Measurements from ENCODE around the gene CD6.
"Not testable (repeated sequence)": the region's sequence is repeated elsewhere in the genome, so short reads cannot be mapped to it uniquely, and the experiment has no call there.

Gene CD6

DNA sequence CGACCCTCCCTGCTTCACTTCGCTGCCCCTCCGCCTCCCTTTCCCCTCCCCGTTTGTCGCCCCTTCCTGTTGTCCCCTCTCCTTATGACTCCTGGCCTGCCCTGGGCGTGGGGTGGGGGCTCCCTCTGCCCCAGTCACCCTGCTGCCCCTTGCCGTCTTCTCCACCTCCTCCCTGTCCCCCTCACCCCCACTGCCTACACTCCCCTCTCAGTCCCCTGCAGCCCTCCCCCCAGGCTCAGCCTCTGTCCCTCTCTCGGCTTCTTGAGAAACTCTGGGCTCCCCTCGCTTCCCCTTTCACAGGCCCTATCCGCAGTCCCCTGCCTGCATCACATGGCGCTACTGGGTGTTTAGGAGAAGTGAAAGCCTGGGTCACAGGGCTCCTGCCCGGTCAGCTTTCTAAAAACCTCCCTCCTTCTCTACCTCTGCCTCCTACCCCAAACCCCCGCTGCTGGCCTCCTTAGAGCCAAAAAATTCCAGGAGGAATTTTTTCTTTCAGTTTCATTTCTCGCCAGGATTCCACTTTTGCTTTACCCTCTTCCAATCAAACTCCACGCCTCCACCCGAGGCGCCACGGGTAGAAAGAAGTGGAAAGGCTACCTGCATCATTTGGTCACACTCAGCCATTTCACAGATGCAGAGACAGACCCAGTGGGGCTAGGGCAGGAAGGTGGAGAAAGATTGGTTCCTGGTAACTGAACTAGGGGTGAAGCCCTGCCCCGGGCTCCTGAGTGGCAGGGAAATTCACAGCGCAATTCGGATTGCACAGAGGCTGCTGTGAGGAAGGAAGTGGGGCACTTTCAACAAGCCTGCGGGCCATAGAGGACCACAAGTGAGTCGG, 19.4 kb upstream of the CD6 start, which contains the start of gene SLC15A3:
Gene SLC15A3, minus strand, starts transcription at position 273 of the 838 bp plus-strand sequence. CDS start 625 bp downstream, outside the sequence.
- no peak for DNase-seq (ENCODE audit: low read depth)

DNA sequence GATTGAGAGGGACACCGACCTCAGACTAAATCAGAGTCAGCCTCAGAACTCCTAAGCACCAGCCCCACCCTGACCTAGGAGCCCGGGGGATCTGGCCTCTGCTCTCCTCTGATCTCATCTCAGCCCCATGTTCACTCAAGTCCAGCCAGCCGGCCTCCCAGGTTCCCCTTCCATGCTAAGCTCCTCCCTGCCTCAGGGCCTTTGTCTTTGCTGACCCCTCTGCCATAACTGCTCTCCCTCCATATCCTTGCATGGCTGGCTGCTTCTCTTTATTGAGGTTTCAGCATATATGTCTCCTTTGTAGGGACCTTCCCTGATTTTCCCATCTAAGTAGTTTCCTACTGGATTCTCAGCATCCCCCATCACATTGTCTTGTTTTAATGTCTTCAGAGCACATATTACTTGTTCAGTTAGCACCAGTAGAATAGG, 18.7 kb upstream of the CD6 start:
- no peak for DNase-seq (ENCODE audit: low read depth)

DNA sequence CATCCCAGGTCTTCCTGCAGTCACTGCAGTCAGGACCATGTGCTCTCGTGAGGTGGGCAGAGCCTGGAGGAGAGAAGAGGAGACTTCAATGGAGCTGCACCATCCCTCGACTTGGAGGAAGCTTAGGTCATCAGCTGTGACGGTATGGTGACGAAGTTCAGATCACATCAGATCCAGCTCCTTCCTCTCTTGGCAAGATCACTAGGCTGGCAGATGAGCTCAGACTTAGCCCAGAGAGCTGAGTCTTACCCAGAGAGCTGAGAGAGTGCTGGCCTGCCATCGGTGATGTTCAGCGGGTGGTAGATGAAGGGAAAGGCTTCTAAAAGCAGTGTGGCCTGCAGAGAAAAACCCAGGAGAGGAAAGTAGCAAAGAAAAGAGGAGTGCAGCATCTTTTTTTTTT, 17.7 kb upstream of the CD6 start:
- no peak for DNase-seq (ENCODE audit: low read depth)

DNA sequence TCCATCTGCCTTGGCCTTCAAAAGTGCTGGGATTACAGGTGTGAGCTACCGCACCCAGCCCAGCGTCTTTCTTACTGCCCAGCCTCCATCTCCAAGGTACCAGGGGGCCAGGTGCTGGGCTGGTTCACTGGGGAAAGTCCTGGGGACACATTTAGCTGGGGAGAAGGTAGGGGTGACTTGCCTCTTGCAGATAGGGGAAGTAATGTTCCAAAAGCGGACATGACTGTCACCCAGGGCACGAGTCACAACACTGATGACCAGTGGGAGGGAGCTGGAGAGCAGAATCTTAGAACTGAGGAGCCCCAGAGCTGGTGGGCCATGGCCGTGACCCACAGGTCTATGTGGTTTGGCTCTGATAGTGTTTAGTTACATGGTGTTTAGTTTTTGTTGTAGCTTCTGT, 17.1 kb upstream of the CD6 start:
- no peak for DNase-seq (ENCODE audit: low read depth)

DNA sequence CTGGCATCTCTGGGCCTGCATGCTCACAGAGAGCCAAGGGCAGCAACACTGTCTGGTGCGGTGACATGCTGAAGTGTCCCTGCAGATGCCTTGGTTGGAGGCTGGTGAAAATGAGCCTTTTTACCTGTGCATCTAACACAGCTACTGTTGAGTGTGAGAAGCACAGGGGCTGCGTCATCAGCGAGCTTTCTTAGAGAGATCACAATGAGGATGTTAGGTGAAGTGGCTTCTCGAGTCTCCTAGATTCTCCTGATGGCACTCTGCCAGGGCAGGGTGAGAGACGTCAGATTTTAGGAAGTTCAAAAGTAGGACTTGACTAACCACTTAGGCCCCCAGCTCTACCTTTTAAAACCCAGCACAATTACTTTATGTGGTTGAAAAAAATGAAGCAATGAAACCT, 15.9 kb upstream of the CD6 start:
- DNase-seq (ENCODE audit: low read depth), result no peak

DNA sequence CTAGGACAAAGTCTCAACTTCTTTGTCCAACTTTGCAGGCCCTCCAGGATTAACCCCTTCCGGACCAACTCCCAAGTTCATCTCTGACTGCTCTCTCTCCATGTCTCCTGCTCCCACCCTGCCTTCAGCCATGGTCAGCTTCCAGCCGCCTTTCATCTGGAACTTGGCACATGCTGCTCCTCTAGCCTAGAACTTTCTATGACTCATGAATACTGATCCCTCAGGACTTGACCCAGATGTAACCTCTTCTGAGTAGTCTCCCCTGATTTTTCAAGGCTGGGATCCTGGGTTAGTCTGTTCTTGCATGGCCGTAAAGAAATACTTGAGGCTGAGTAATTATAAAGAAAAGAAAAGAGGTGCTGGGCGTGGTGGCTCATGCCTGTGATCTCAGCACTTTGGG, 14.3 kb upstream of the CD6 start:
- no peak for DNase-seq (ENCODE audit: low read depth)

DNA sequence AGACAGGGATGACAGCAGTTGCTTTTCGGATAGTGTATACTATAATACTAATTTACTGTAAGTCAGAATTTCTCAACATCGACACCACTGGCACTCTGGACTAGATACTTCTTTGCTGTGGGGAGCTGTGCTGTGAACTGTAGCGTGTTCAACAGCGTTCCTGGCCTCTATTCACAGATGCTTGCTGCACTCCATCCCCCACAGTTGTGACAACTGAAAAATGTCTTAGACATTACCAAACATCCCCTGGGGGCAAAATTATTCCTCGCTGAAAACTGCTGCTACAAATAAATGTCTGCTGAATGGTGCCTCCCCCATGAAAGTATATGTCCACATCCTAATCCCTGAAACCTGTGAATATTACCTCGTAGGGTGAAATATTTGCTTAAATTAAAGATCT, 12.0 kb upstream of the CD6 start:
- no peak for DNase-seq (ENCODE audit: low read depth)

DNA sequence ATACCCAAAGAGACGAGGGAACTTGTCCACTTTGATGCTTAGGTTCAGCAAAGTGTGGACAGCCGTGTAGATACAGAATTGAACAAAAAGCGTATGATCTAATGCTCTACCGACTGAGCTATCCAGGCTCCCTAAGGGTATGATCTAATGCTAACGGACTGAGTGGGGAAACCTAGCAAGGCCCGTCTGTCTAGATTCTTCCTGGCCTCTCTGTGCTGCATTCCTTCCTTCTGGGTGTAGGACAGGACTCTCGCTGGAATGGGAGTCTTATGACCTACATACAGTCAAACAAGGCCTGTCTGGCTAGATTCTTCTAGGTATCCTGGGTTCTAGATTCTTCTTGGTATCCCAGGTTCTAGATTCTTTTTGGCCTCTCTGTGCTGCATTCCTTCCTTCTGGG, 11.1 kb upstream of the CD6 start:
- DNase-seq (ENCODE audit: low read depth), result no peak

DNA sequence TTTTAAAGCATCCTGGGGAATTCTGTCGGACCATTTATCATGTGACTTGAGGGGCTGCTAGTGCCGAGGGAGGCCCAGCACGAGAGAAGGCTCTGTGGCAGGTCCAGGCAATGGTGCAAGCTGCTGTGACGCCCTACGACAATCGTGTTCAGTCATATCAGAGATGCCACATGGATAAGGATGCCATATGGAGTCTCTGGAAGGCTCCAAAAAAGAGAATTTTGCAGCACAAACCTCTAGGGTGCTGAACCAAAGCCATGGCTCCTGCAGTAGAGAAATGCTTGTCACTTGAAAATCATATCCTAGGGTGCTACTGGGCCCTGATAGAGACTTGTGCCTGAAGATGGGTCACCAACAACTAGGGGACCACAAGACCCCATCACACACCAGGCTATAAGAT, 6.7 kb upstream of the CD6 start:
- no peak for DNase-seq (ENCODE audit: low read depth)

DNA sequence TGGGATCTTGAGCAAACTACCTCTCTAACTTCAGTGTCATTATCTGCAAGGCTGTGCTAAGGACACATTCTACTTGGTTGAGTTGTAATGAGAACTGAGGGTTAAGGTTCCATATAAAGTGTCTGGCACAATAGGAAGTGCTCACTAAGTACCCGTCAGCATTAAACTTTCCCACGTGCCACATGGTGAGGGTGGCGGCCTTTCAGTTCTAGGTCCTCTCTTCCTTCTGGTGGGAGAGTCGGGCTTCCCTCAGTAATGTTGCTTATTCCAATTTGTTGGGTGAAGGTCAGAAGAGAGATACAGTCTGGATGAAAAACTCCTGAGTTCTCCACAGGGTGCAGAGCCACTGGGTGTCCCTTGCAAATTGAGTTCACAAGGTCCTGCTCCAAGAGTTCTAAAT, 4.6 kb upstream of the CD6 start:
- DNase-seq (ENCODE audit: low read depth), result no peak

DNA sequence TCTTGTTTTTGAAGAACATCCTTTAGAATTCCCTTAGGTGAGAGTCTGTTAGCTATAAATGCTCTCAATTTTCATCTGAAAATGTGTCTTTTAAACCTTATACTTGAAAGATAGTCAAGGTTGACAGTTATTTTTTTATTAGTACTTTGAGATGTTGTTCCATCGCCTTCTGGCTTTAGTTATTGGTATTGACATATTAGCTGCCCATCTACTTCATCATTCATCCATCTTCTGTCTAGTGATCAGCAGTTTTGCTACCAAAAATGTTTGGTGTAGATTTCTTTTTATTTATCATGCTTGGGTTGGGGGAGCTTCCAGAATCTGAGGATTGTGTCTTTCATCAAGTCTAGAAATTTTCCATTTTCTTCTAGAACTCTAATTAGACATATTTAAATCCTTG, 3.3 kb upstream of the CD6 start:
- no peak for DNase-seq (ENCODE audit: low read depth)

DNA sequence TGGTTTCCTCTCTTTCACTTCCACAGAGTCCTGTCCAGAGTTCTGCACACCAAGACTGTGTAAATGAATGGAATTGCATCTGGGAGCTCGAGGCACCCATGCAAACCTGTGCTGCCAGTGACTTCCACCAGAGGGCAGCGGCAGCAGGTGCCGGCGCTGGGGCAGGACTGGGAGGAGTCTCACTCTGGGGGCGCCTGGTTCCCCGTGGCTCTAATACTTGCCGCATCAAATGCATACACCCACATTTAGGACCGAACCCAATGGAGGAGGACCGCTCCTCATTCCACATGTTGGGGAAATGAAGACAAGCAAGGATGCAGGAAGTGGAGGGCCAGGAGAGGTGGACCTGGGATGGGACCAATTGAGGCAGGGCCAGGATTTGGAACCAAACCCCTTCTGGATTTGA, 1.1 kb upstream of the CD6 start:
- DNase-seq (ENCODE audit: low read depth), result peak; percentile 68

DNA sequence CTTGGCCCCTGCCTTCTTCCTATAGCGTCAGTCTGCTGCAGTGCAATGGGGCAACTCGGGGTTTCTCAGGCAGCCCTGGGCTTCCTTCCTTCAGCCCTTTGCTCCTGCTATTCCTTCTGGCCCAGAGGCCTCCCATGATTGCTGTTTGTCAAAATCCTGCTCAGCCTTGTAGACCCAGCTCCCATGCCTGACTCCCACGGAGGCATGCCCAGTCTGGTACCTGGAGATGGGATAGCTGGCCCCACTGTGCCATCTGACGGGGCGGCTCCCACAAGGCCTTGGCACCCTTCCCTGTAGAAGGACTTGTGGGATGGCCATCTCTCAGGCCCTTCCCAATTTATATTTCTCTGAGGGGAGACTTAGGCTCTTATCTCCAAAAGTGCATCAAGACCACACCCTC, 590 bp upstream of the CD6 start:
- no peak for DNase-seq (ENCODE audit: low read depth)

DNA sequence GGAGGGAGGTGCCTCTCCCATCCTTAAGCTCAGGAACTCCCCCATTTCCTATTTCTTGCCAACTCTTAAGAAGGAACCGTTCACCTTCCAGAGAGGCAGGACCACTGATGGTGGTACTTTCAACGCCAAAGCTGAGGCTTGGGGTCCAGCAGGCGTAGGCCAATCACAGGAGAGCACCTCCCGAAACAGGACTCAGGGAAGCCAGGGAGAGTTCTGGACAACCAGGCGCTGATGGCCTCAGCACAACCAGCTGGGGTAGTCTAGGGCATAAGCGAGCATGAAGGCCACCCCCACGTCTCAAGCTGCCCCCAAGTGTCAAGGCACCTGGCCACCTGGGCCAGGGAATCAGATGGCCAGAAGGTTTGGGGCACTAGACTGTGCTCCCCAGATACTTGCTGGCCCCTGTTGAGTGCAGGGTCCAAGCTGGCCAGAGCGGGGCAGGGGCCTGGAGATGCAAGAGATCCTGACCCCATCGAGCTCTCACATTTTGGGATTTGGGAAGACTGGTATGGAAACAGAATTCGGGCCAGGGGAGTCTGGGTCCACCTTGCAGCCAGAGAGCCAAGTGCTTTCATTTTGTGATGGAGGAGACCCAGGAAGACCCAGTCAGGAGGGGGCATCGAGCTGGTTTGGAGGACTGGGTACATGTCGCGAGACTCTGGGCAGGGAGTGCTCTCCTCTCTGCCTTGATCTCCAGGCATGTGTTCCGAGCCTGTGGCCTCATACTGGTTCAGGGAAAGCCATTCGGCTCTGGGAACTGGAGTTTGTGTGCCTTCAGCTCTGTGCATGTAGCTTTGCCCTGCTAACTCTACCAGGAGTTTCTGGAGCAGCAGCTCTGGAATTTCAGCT, 926 bp downstream of the CD6 start:
- DNase-seq (ENCODE audit: low read depth), result no peak

DNA sequence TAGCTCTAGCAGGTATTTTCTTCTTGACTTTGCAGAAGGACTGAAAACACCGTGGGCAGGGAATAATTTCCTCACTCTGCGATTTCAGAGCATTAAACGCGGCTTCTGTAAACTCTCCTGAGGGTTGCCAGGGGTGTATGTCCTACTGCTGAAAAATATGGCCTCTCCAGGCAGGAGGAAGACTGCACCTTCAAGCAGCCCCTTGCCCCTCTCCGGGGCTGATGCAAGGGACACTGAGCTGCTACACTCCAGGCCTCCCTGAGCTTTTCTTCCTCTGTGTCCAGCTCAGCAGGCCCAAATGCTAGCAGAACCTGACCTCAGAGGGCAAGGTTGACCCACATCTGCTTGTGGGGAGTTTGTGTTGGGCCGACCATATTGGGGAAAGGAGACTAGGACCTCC, 2.2 kb downstream of the CD6 start:
- DNase-seq (ENCODE audit: low read depth), result no peak

DNA sequence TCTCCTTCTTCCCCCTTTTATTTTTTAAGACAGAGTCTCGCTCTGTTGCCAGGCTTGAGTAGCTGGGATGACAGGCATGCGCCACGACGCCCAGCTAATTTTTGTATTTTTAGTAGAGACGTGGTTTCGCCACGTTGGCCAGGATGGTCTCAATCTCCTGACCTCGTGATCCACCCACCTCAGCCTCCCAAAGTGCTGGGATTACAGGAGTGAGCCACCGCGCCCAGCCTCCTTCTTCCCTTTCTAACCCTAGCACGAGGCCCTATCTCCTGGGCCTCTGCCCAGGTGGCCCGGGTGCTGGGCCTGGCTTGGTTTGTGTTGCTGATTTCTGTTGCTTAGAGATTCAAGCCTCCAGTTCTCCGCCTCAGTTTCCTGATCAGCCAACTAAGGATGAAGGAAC, 2.8 kb downstream of the CD6 start:
- not testable (repeated sequence) for DNase-seq (ENCODE audit: low read depth)

DNA sequence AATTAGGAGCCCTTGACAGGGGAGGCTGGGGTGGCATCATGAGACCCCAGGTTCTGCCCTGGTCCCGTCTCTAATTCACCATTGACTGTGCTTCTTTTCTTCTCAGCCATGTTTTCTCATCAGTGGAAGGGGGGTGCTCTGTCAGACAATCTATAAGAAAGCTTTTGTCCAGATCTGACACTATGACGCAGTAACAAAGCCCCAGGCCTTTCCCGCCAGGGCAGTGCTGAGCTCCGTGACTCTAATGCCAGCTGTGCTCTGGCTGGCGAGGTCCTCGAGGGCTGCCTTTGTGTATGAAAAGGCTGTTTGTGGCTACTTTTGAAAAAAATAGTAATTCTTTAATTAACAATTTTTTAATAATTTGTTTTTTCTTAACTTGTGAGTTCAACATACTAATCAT, 3.2 kb downstream of the CD6 start:
- no peak for DNase-seq (ENCODE audit: low read depth)

DNA sequence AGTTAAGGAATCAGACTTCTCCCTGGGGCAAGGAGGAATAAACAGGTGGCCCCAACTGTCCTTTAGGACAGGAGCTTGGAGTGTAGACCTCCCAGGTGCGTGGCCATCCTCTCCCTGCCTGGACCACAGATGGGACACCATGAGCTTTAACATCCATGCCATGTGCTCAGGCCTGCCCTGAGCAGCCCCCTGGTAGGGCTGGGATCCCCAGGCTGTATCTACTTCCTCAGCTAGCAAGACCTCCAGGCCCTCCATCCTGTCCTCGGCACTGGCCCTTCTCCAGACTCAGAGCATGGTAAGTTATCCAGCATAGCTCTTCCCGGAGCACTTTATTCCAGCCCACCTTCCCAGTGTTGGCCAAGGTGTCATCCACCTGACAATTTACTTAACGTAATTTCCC, 5.7 kb downstream of the CD6 start:
- DNase-seq (ENCODE audit: low read depth), result no peak

DNA sequence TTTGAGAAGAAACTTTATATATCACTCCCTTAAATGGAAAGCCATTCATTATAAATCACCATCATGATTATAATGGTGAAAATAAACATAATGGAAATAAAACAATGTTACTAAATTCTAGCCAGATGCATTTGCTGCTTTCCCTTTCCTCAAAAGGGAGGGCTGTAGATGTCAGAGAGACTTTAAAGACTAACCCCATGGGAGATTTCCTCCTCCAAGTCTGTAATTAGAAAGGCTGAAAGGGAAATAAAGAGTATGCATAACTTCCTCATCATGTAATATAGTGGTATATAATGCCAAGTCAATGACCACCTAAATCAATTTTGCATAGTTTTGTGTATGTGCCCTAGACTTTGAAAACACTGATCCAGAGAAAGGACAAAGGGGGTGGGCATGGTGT, 6.4 kb downstream of the CD6 start:
- DNase-seq (ENCODE audit: low read depth), result no peak

DNA sequence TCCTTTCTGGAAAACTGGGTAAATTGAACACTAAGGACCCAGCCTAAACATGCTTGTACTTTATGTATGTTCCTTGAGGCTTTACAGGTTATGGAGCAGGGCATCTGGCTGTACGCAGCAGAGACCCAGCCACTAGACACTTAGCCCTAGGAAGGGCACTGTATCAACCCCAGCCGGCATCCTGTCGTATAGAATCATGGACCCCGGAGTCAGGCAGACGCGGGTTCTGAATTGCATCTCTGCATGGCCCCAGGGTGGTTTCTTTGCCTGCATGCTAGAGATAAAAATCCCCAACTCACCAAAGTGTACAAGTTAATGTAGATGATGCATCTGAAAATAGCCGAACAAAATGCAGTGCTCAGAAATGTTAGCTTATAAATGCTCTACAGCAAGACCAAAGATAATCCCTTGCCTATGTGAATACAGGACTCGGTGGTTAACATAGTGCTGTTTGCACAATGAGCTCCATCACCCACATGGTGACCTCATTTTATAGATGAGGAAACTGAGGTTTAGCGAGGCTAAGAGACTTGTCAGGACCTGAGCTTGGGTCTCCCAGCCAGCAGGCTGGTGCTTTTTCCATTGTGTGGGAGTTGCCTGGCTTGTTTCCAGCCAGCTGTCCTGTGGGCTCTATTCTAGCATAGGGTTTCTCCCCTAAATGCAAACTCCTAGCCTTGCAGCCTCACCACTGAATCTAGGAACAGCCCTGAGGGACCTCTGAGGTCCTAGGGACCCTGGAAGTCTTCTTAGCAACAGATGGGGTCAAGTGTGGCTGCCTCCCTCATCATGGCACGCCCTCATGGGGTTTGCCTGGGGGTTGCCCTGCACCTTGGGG, 7.3 kb downstream of the CD6 start:
- DNase-seq (ENCODE audit: low read depth), result peak; percentile 44

DNA sequence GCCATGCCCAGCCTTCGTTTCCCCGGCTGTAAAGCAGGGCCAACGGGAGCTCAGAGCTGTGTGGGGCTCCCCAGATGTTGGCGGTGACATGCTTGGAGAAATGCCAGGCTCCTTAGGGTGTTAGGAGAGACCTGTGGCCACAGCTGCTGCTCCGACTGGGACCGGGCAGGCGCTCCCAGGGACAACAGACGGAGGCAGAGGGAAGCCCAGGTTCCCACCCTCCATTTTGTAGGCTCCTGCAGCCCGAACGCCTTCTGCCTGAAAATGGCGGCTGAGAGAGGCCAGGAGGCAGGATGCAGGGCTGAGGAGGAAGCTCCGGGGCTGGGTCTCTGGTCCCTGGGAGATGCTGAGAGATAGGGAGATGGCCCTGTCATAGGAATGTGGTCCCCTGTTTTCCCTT, 10.0 kb downstream of the CD6 start:
- DNase-seq (ENCODE audit: low read depth), result no peak

DNA sequence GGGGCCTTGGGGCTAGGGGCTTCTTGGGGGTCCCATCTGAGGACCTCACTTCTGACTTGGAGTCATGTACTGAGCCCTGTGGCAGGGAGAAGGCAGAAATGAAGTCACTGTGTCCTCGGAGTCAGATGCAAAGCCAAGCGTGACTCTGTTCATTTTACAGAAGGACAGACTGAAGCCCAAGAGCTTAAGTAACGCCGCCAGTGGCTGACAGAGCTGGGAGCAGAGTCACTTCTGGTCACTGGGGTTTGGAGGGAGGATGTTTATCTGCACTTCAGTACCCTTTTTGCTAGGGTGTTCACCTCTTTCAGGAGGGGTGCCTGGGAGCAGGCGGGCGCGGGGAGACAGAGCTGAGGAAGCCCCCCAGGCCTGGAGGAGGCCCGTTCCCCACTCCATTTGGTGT, 10.7 kb downstream of the CD6 start:
- DNase-seq (ENCODE audit: low read depth), result no peak

Measured in stimulated activated CD8-positive, alpha-beta memory T cell treated with anti-CD3 and anti-CD28 coated beads, Interleukin-7, amount 100 ng/mL, for 24 hours (primary cell).